Left ventricle myocardium inferior (tissue), 1 donor: ENCODE results near the gene C3orf20. TPM values are rescaled to one million over a fixed set of nuclear protein-coding genes. Genes with fewer than 3 reads are reported as not detected.

Experiments used
- DNase-seq: peaks from one replicate; pipeline ENCODE4 v3.0.0-alpha.2; 2020
- H3K27ac ChIP-seq: fragments of 200-600 bp; replicated peaks from 2 replicates; pipeline ENCODE4 v1.8.0; 2021
- H3K27me3 ChIP-seq: fragments of 200-600 bp; 2 replicates; pipeline ENCODE4 v1.8.0; 2021; ENCODE audit warnings: low read depth
- H3K36me3 ChIP-seq: fragments of 200-600 bp; 2 replicates; pipeline ENCODE4 v1.8.0; 2021
- H3K4me1 ChIP-seq: fragments of 200-600 bp; 2 replicates; pipeline ENCODE4 v1.8.0; 2021
- H3K4me3 ChIP-seq: fragments of 200-600 bp; 2 replicates; pipeline ENCODE4 v1.8.0; 2021; ENCODE audit warnings: mild to moderate bottlenecking, moderate library complexity
- H3K9me3 ChIP-seq: fragments of 200-600 bp; replicated peaks from 2 replicates; pipeline ENCODE4 v1.8.0; 2021
- CTCF ChIP-seq: fragments of 200-600 bp; IDR thresholded peaks from 2 replicates; pipeline ENCODE4 v1.8.0; 2021; ENCODE audit warnings: antibody characterized with exemption, mild to moderate bottlenecking, borderline replicate concordance
- intact Hi-C: fragments of 100-400 bp; cut with micrococcal nuclease; formaldehyde crosslinking; loops from one replicate; pipeline ENCODE4 v1.11.0; 2022
- total RNA-seq: library from RNA; stranded (reverse); fragmentation: NEBNext Ultra II Directional; extraction: Animal tissue kit (Norgen Biotek cat#: 25700); gene quantifications from one replicate; pipeline ENCODE4 v1.2.1, GENCODE V29; 2021
- donor health status: DM: no; HTN: yes; CAD: no; lungs with severe emphysema.

Gene C3orf20
- total RNA-seq, 1 donor from 2014 or later, result not detected

- H3K4me3 ChIP-seq, result no peak overlapping the region
- no peak for TF ChIP-seq CTCF
Observed at GRCh38 chr3:14757153-14757700, 82.3 kb downstream of the C3orf20 start.

GRCh38 chr3:14758297-14758696, 83.4 kb downstream of the C3orf20 start:
- no peak for DNase-seq
- Histone ChIP-seq H3K4me3 (no peak overlapping the region), H3K27me3 (peaks cover 5% of the 10 kb centered on the region), H3K9me3 (no peaks in the 10 kb centered on the region), H3K27ac (no peak overlapping the region), H3K4me1 (no peaks in the 10 kb centered on the region), H3K36me3 (no peaks in the 10 kb centered on the region)
- no peak for TF ChIP-seq CTCF
- intact Hi-C loops, result no loop called here

More at GRCh38 chr3:14757153-14757700, 82.3 kb downstream of the C3orf20 start:
- Histone ChIP-seq H3K27ac (no peak overlapping the region), H3K27me3 (no peaks in the 10 kb centered on the region), H3K9me3 (peaks cover 7% of the 10 kb centered on the region), H3K4me1 (no peaks in the 10 kb centered on the region), H3K36me3 (no peaks in the 10 kb centered on the region)
- intact Hi-C loops, result no loop called here
- no peak for DNase-seq

- Histone ChIP-seq H3K4me1 (no peaks in the 10 kb centered on the region), H3K4me3 (no peak overlapping the region), H3K36me3 (no peaks in the 10 kb centered on the region), H3K9me3 (no peaks in the 10 kb centered on the region), H3K27ac (no peak overlapping the region), H3K27me3 (peaks cover 5% of the 10 kb centered on the region)
- DNase-seq, result no peak
- TF ChIP-seq CTCF, result no peak
- intact Hi-C loops, result no loop called here
Observed at GRCh38 chr3:14758959-14759358, 84.0 kb downstream of the C3orf20 start.

DNA sequence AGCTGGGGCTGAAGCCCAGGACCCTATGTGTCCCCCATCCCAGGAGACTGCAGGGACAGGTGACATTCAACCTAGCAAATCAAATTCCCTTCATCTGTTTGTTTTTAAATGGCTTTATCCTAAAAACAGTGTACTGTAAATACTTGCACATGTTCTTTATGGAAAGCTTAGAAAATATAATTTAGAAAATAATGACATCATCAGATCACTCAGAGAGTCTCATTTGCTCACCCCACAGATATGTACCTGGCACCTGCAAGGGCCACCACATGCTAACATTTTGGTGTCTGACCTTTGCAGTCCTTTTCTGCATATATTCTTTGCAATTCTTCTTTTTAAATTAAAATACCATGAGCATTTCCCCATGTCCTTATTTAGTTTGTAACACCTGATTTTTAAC, 85.2 kb downstream of the C3orf20 start:
- no peaks in the 10 kb centered on the region for H3K9me3 ChIP-seq
- no peaks in the 10 kb centered on the region for H3K4me1 ChIP-seq
- DNase-seq, result no peak
- H3K4me3 ChIP-seq, result no peak overlapping the region
- H3K27me3 ChIP-seq, result peaks cover 5% of the 10 kb centered on the region
- no peak for TF ChIP-seq CTCF
- intact Hi-C loops, result no loop called here
- H3K36me3 ChIP-seq, result no peaks in the 10 kb centered on the region
- no peak overlapping the region for H3K27ac ChIP-seq

- no peak overlapping the region for H3K27ac ChIP-seq
- TF ChIP-seq CTCF, result no peak
- H3K36me3 ChIP-seq, result no peaks in the 10 kb centered on the region
- intact Hi-C loops, result no loop called here
- no peak overlapping the region for H3K4me3 ChIP-seq
- H3K4me1 ChIP-seq, result no peaks in the 10 kb centered on the region
- no peak for DNase-seq
- H3K9me3 ChIP-seq, result no peaks in the 10 kb centered on the region
- peaks cover 5% of the 10 kb centered on the region for H3K27me3 ChIP-seq
Observed at GRCh38 chr3:14761121-14761672, 86.3 kb downstream of the C3orf20 start.
